Uterus (tissue), 4 donors: ENCODE measurements around the gene RIBC2. TPM values are rescaled to one million over a fixed set of nuclear protein-coding genes. Genes with fewer than 3 reads are reported as not detected.
"Not testable (repeated sequence)": the region's sequence is repeated elsewhere in the genome, so short reads cannot be mapped to it uniquely, and the experiment has no call there.

ENCODE experiments used
- DNase-seq, 2 donors: peaks; one replicate each; pipeline ENCODE4 v3.0.0-alpha.2; 2019 to 2020
- H3K27ac ChIP-seq, 2 donors: fragments of 200-600 bp; sonication (generic); 1 replicate in 1 of 2; 2 replicates in 1 of 2; pipeline ENCODE4 v1.5.1; 2016 to 2018
- H3K27me3 ChIP-seq, 2 donors: fragments of 200-600 bp; sonication (generic); one replicate each; pipeline ENCODE4 v1.5.1; 2018 to 2019; ENCODE audit warnings: control low read depth in 1 of 2
- H3K36me3 ChIP-seq, 2 donors: fragments of 200-600 bp; sonication (generic); one replicate each; pipeline ENCODE4 v1.5.1; 2019; ENCODE audit warnings: control low read depth in 1 of 2
- H3K4me1 ChIP-seq, 2 donors: fragments of 200-600 bp; sonication (generic); one replicate each; pipeline ENCODE4 v1.5.1; 2018 to 2019; ENCODE audit warnings: control low read depth in 1 of 2
- H3K4me3 ChIP-seq, 2 donors: fragments of 200-600 bp; sonication (generic); 1 replicate in 1 of 2; 2 replicates in 1 of 2; pipeline ENCODE4 v1.5.1; 2018 to 2019; ENCODE audit warnings: mild to moderate bottlenecking in 1 of 2
- H3K9me3 ChIP-seq, 2 donors: fragments of 200-600 bp; sonication (generic); one replicate each; pipeline ENCODE4 v1.5.1; 2019; ENCODE audit warnings: control low read depth in 1 of 2
- POLR2A ChIP-seq, 2 donors: fragments of 450-650 bp; IDR thresholded peaks; one replicate each; pipeline ENCODE4 v1.6.1; 2016; ENCODE audit warnings: antibody characterized with exemption in 2 of 2, mild to moderate bottlenecking in 1 of 2, moderate library complexity in 1 of 2
- intact Hi-C: fragments of 100-400 bp; cut with DNase I; formaldehyde crosslinking; loops from one replicate; pipeline ENCODE4 v1.15.1; 2023; ENCODE audit warnings: low total_unique reads
- total RNA-seq, 4 donors: library from RNA; depleted of rRNA in 3 of 4; stranded (reverse); fragments of >200 nt in 3 of 4; gene quantifications; one replicate each; pipeline versions ENCODE4 v1.1.0 to v1.2.4, GENCODE V29; 2014 to 2023
- TF ChIP-seq, protein P1 (sequence below), 4 experiments: fragments of 200-600 bp in 2 of 4; fragments of 450-650 bp in 2 of 4; sonication (generic) in 2 of 4; IDR thresholded peaks; one replicate each; pipeline ENCODE4 v1.5.1; 2016 to 2019; ENCODE audit warnings: antibody characterized with exemption in 4 of 4, mild to moderate bottlenecking in 2 of 4, moderate library complexity in 1 of 4
- donor health status: DM: yes; HTN: yes; CAD: no.

The RIBC2 gene
- total RNA-seq, 4 donors from 2014 or later: 2.4 to 3.9 TPM; not detected in 2

DNA sequence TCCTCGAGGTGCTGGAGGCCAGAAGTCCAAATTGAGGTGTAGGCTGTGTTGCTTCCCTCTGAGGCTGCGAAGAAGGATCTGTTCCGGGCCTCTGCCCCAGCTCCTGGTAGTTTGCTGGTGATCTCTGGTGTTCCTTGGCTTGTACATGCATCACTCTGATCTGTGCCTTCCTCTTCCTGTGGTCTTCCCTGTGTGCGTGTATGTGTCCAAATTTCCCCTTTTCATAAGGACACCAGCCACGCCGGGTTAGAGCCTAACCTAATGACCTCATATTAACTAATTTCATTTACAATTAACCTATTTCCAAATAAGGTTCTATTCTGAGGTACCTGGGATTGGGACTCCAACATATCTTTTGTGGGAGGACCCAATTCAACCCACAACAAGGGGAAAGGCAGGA, 21.5 kb downstream of the RIBC2 start:
- Histone ChIP-seq H3K4me1 (no peaks in the 10 kb centered on the region), H3K27me3 (no peaks in the 10 kb centered on the region), H3K27ac (peak overlapping the region; percentile 65 to 71), H3K9me3 (no peaks in the 10 kb centered on the region), H3K4me3 (no peak overlapping the region), H3K36me3 (no peaks in the 10 kb centered on the region)
- no peak for DNase-seq
- intact Hi-C loops: loop anchor here (5.0 kb wide), 1 partner anchor 168 kb away; no protein-coding TSS in a partner anchor
- no peak for TF ChIP-seq POLR2A (IDR thresholded peaks at IDR 0.05)
- TF ChIP-seq, protein P1, sequence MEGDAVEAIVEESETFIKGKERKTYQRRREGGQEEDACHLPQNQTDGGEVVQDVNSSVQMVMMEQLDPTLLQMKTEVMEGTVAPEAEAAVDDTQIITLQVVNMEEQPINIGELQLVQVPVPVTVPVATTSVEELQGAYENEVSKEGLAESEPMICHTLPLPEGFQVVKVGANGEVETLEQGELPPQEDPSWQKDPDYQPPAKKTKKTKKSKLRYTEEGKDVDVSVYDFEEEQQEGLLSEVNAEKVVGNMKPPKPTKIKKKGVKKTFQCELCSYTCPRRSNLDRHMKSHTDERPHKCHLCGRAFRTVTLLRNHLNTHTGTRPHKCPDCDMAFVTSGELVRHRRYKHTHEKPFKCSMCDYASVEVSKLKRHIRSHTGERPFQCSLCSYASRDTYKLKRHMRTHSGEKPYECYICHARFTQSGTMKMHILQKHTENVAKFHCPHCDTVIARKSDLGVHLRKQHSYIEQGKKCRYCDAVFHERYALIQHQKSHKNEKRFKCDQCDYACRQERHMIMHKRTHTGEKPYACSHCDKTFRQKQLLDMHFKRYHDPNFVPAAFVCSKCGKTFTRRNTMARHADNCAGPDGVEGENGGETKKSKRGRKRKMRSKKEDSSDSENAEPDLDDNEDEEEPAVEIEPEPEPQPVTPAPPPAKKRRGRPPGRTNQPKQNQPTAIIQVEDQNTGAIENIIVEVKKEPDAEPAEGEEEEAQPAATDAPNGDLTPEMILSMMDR (IDR thresholded peaks at IDR 0.05): no peak

DNA sequence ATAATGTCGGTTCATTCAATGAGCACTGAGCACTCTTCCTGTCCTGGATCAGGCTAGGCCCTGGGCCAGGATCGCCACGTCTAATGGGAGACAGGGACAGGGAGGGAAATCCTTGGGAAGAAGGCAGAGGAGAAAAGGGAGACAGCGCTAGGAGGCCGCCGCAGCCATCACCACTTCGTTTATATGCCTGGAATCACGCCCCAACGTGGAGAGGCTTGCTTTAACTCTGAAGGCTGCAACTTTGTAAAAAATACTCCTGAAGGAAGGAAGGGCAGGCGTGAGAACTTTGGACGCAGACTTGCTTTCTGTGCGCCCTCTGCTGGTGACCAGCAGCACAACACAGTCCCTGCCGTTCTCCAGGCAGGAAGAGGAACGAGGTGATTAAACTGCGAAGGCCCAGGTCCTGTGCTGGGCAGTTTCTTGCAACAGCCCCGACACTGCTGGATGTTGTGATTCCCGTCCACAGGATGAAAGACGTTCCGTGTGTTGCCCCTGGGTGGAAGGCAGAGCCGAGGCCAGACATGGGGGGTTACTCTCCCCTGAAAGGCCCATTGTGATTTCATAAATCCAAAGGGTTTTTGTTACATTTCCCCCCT, 22.1 kb downstream of the RIBC2 start:
- Histone ChIP-seq H3K4me3 (no peak overlapping the region), H3K27me3 (no peaks in the 10 kb centered on the region), H3K4me1 (no peaks in the 10 kb centered on the region), H3K36me3 (no peaks in the 10 kb centered on the region), H3K9me3 (no peaks in the 10 kb centered on the region), H3K27ac (peak overlapping the region; percentile 65 to 71)
- DNase-seq: peak; percentile 92
- intact Hi-C loops: no loop called here
- TF ChIP-seq, protein P1 (IDR thresholded peaks at IDR 0.05): peak; percentile 94 to 99 (median 98)
- TF ChIP-seq POLR2A (IDR thresholded peaks at IDR 0.05): no peak

DNA sequence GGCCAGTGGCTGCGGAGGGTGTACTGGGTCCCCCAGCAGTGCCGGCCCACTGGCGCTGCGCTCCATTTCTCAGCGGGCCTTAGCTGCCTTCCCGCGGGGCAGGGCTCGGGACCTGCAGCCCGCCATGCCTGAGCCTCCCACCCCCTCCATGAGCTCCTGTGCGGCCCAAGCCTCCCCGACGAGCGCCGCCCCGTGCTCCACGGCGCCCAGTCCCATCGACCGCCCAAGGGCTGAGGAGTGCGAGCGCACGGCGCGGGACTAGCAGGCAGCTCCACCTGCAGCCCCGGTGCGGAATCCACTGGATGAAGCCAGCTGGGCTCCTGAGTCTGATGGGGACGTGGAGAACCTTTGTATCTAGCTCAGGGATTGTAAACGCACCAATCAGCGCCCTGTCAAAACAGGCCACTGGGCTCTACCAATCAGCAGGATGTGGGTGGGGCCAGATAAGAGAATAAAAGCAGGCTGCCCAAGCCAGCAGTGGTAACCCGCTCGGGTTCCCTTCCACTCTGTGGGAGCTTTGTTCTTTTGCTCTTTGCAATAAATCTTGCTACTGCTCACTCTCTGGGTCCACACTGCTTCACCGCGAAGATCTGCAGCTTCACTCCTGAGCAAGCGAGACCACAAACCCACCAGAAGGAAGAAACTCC, 23.5 kb downstream of the RIBC2 start:
- H3K9me3 ChIP-seq, H3K4me3 ChIP-seq, H3K4me1 ChIP-seq, DNase-seq, intact Hi-C loops, H3K36me3 ChIP-seq, H3K27me3 ChIP-seq, H3K27ac ChIP-seq: not testable (repeated sequence)

DNA sequence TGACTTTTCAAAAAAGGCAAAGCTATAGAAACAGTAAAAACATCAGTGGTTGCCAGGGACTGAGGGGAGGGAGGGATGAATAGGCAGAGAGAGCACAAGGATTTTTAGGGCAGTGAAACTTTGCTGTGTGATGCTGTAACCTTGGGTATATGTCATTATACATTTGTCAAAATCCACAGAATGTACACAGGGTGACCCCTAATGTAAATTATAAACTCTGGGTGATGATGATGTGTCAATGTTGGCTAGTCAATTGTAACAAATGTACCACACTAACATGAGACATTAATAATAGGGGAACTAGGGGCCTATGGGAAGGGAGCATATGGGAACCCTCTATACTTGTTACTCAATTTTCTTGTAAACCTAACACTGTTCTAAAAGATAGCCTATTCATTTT, 24.8 kb downstream of the RIBC2 start:
- H3K36me3 ChIP-seq: no peaks in the 10 kb centered on the region
- H3K4me3 ChIP-seq: no peak overlapping the region
- no peak for DNase-seq
- no peaks in the 10 kb centered on the region for H3K9me3 ChIP-seq
- no peaks in the 10 kb centered on the region for H3K4me1 ChIP-seq
- intact Hi-C loops: no loop called here
- no peak for TF ChIP-seq POLR2A (IDR thresholded peaks at IDR 0.05)
- TF ChIP-seq, protein P1 (IDR thresholded peaks at IDR 0.05): no peak
- no peak overlapping the region for H3K27ac ChIP-seq
- H3K27me3 ChIP-seq: no peaks in the 10 kb centered on the region

DNA sequence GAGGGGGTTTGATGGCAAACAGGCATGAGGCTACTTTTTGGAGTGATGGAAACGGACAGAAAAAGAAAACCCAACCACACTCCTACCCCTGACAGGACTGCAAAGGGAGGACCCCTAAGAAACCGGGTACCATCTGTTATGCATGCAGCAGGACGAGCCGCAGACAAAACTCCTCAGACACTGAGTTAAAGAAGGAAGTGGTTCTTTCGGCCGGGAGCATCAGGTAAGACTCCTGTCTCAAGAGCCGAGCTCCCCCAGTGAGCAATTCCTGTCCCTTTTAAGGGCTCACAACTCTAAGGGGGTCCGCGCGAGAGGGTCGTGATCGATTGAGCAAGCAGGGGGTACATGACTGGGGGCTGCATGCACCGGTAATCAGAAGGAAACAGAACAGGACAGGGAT, 27.2 kb downstream of the RIBC2 start:
- H3K27me3 ChIP-seq, DNase-seq, H3K4me1 ChIP-seq, H3K36me3 ChIP-seq, H3K9me3 ChIP-seq, H3K4me3 ChIP-seq: not testable (repeated sequence)
- H3K27ac ChIP-seq: peak overlapping the region; percentile 49 to 59
- intact Hi-C loops: loop anchor here (5.0 kb wide), 1 partner anchor 112 kb away; no protein-coding TSS in a partner anchor

DNA sequence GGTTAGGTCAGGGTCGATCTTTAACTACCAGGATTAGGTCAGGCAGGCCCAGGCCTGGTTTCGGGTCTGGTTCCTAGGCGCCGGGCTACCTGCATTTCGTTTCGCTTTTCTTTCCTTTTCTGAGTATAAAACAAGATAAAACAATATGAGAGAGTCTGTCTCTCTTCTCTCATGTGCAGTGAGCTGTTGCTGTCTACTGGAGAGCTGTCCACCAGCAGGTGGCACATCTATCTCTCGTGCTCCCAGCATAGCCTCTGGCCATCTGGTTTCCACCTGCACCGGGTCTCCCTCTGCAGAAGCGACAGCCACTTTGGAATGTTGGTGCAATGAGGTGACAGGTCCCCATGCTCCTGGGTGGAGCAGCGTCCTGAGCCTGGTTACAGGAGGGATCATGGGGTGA, 27.6 kb downstream of the RIBC2 start:
- Histone ChIP-seq H3K27me3 (no peaks in the 10 kb centered on the region), H3K36me3 (no peaks in the 10 kb centered on the region), H3K9me3 (no peaks in the 10 kb centered on the region), H3K27ac (peak overlapping the region; percentile 49 to 59), H3K4me1 (no peaks in the 10 kb centered on the region), H3K4me3 (no peak overlapping the region)
- TF ChIP-seq POLR2A (IDR thresholded peaks at IDR 0.05): no peak
- TF ChIP-seq, protein P1 (IDR thresholded peaks at IDR 0.05): peak; percentile 71 to 87 (median 72)
- peak; percentile 73 for DNase-seq
- intact Hi-C loops: loop anchor here (5.0 kb wide), 1 partner anchor 111 kb away; no protein-coding TSS in a partner anchor
